WTC11 (cell line): ENCODE results near the gene SHQ1. TPM values are rescaled to one million over a fixed set of nuclear protein-coding genes. Genes with fewer than 3 reads are reported as not detected.
A peak's percentile ranks its signal among the peaks of the same experiment; 100 is the strongest.

ENCODE experiments used
- ATAC-seq: fragments of 200-7000 bp; cut with Tn5 transposase; 2 replicates; pipeline ENCODE4 v1.10.0; 2021; ENCODE audit warnings: mild to moderate bottlenecking, moderate library complexity
- CTCF ChIA-PET: fragments of 300-600 bp; sonication (Branson Sonifier 250); formaldehyde crosslinking; loops from one replicate; lab custom pipeline; 2021; ENCODE audit warnings: antibody characterized with exemption; lab: Charles Lee
- POLR2A ChIA-PET: fragments of 350-600 bp; sonication (Branson Sonifier 250); formaldehyde crosslinking; loops from one replicate; lab custom pipeline; 2021; ENCODE audit warnings: antibody characterized with exemption; lab: Charles Lee
- DNase-seq: peaks from one replicate; pipeline ENCODE4 v3.0.0; 2021; ENCODE audit warnings: low spot score
- H3K27ac Mint-ChIP-seq: 2 replicates; pipeline ENCODE4 v1.8.0; 2021; ENCODE audit warnings: mixed read lengths
- H3K27me3 Mint-ChIP-seq: 2 replicates; pipeline ENCODE4 v1.8.0; 2021; ENCODE audit warnings: low read depth, mild to moderate bottlenecking, moderate library complexity, mixed read lengths
- H3K36me3 Mint-ChIP-seq: 2 replicates; pipeline ENCODE4 v1.8.0; 2021; ENCODE audit warnings: mixed read lengths
- H3K4me1 Mint-ChIP-seq: 2 replicates; pipeline ENCODE4 v1.8.0; 2022; ENCODE audit warnings: mixed read lengths
- H3K4me3 Mint-ChIP-seq: 2 replicates; pipeline ENCODE4 v1.8.0; 2021; ENCODE audit warnings: mild to moderate bottlenecking, moderate library complexity, mixed read lengths
- H3K9me3 Mint-ChIP-seq: 2 replicates; pipeline ENCODE4 v1.8.0; 2021; ENCODE audit warnings: mixed read lengths
- CREM ChIP-seq: sonication (generic); formaldehyde crosslinking; IDR thresholded peaks from 2 replicates; pipeline ENCODE4 v1.8.1; 2022; ENCODE audit warnings: mild to moderate bottlenecking, missing genetic modification reagents, moderate library complexity
- FOXP1 ChIP-seq: sonication (generic); formaldehyde crosslinking; IDR thresholded peaks from 2 replicates; pipeline ENCODE4 v1.8.0; 2022; ENCODE audit warnings: missing genetic modification reagents, mild to moderate bottlenecking, moderate library complexity, borderline replicate concordance
- GRHL2 ChIP-seq: fragments of 250-450 bp; sonication (Bioruptor Pico); IDR thresholded peaks from 2 replicates; pipeline ENCODE4 v1.8.0; 2022; ENCODE audit warnings: mild to moderate bottlenecking, moderate library complexity; ENCODE audit not compliant: insufficient replicate concordance, severe bottlenecking
- PRRX2 ChIP-seq: fragments of 250-450 bp; sonication (Bioruptor Pico); IDR thresholded peaks from 2 replicates; pipeline ENCODE4 v1.8.0; 2021; ENCODE audit warnings: mild to moderate bottlenecking
- SP1 ChIP-seq: sonication (generic); formaldehyde crosslinking; conservative IDR thresholded peaks from 2 replicates; pipeline ENCODE4 v1.8.1; 2022; ENCODE audit warnings: missing genetic modification reagents
- TP53 ChIP-seq: sonication (generic); formaldehyde crosslinking; IDR thresholded peaks from 2 replicates; pipeline ENCODE4 v1.8.1; 2023; ENCODE audit warnings: mild to moderate bottlenecking, missing genetic modification reagents
- ZNF263 ChIP-seq: sonication (generic); formaldehyde crosslinking; IDR thresholded peaks from 2 replicates; pipeline ENCODE4 v1.8.1; 2022; ENCODE audit warnings: low read depth, mild to moderate bottlenecking, moderate library complexity, missing genetic modification reagents
- total RNA-seq: library from RNA; stranded (reverse); gene quantifications from 3 replicates; pipeline ENCODE4 v1.2.3, GENCODE V29; 2021
- TF ChIP-seq, protein P1 (sequence below): fragments of 250-450 bp; sonication (Bioruptor Pico); IDR thresholded peaks from 2 replicates; pipeline ENCODE4 v1.9.0; 2021; ENCODE audit warnings: mild to moderate bottlenecking, borderline replicate concordance
- TF ChIP-seq, protein P2 (sequence below): fragments of 200-600 bp; IDR thresholded peaks from 2 replicates; pipeline ENCODE4 v1.8.0; 2022; ENCODE audit warnings: antibody characterized with exemption
- TF ChIP-seq, protein P3 (sequence below): sonication (generic); formaldehyde crosslinking; IDR thresholded peaks from 2 replicates; pipeline ENCODE4 v1.8.0; 2022; ENCODE audit warnings: mild to moderate bottlenecking, missing genetic modification reagents
- TF ChIP-seq, protein P4 (sequence below): fragments of 250-450 bp; sonication (Bioruptor Pico); IDR thresholded peaks from 2 replicates; pipeline ENCODE4 v1.9.0; 2021; ENCODE audit warnings: mild to moderate bottlenecking
- TF ChIP-seq, protein P5 (sequence below): sonication (generic); formaldehyde crosslinking; IDR thresholded peaks from 2 replicates; pipeline ENCODE4 v1.8.1; 2022; ENCODE audit warnings: mild to moderate bottlenecking, moderate library complexity, missing genetic modification reagents
- TF ChIP-seq, protein P6 (sequence below): sonication (generic); formaldehyde crosslinking; IDR thresholded peaks from 2 replicates; pipeline ENCODE4 v1.8.1; 2022; ENCODE audit warnings: low read depth, missing genetic modification reagents, borderline replicate concordance

The SHQ1 gene
- total RNA-seq, 1 experiment from 2014 or later, result 29.1 TPM

DNA sequence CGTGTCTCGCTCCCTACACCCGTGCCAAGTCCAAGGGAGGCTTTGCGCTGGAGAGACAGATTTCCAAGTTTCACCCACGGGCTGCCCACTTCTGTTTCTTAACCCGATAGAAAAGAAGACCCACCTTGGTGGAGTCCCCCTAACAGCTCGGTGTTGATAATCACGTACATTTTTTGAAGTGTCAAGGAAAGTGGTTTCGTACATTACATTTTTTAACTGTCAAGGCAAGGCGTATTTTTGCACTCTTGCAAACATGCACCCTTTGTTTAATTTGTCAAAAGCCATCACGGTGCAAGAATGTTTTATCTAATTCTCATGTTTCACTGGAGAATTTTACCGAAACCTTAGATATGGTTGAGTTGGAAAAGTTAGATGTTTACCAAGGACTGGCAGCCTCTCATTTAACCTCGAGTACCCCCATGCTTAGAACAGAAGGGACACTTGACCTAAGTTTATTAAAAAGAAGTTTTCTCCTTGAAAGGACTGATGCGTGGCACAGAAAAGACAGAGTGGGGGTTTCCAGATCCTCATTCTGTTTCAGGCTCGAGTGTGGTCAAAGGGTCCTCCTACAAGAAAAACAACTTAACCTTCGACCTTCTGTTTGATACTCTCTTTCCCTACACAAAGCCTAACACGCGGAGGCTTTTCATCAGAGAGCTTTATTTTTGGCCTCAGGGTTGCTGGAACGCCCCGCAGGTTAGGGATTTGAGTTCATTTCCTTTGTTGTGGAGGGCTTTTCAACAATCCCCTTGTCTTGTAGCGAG, 40.5 kb upstream of the SHQ1 start:
- DNase-seq, result no peak
- peaks cover 65% of the 10 kb centered on the region for H3K27me3 Mint-ChIP-seq
- H3K9me3 Mint-ChIP-seq, result peaks cover 6% of the 10 kb centered on the region
- H3K36me3 Mint-ChIP-seq, result no peaks in the 10 kb centered on the region
- peaks cover 39% of the 10 kb centered on the region for H3K4me1 Mint-ChIP-seq
- TF ChIP-seq PRRX2 (no peak), ZNF263 (CRISPR knock-in tag) (no peak), FOXP1 (CRISPR knock-in tag) (no peak), CREM (CRISPR knock-in tag) (no peak), TP53 (no peak), SP1 (CRISPR knock-in tag) (no peak), GRHL2 (CRISPR knock-in tag) (no peak)
- TF ChIP-seq, protein P1, sequence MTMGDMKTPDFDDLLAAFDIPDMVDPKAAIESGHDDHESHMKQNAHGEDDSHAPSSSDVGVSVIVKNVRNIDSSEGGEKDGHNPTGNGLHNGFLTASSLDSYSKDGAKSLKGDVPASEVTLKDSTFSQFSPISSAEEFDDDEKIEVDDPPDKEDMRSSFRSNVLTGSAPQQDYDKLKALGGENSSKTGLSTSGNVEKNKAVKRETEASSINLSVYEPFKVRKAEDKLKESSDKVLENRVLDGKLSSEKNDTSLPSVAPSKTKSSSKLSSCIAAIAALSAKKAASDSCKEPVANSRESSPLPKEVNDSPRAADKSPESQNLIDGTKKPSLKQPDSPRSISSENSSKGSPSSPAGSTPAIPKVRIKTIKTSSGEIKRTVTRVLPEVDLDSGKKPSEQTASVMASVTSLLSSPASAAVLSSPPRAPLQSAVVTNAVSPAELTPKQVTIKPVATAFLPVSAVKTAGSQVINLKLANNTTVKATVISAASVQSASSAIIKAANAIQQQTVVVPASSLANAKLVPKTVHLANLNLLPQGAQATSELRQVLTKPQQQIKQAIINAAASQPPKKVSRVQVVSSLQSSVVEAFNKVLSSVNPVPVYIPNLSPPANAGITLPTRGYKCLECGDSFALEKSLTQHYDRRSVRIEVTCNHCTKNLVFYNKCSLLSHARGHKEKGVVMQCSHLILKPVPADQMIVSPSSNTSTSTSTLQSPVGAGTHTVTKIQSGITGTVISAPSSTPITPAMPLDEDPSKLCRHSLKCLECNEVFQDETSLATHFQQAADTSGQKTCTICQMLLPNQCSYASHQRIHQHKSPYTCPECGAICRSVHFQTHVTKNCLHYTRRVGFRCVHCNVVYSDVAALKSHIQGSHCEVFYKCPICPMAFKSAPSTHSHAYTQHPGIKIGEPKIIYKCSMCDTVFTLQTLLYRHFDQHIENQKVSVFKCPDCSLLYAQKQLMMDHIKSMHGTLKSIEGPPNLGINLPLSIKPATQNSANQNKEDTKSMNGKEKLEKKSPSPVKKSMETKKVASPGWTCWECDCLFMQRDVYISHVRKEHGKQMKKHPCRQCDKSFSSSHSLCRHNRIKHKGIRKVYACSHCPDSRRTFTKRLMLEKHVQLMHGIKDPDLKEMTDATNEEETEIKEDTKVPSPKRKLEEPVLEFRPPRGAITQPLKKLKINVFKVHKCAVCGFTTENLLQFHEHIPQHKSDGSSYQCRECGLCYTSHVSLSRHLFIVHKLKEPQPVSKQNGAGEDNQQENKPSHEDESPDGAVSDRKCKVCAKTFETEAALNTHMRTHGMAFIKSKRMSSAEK (CRISPR knock-in tag), result no peak
- TF ChIP-seq, protein P2, sequence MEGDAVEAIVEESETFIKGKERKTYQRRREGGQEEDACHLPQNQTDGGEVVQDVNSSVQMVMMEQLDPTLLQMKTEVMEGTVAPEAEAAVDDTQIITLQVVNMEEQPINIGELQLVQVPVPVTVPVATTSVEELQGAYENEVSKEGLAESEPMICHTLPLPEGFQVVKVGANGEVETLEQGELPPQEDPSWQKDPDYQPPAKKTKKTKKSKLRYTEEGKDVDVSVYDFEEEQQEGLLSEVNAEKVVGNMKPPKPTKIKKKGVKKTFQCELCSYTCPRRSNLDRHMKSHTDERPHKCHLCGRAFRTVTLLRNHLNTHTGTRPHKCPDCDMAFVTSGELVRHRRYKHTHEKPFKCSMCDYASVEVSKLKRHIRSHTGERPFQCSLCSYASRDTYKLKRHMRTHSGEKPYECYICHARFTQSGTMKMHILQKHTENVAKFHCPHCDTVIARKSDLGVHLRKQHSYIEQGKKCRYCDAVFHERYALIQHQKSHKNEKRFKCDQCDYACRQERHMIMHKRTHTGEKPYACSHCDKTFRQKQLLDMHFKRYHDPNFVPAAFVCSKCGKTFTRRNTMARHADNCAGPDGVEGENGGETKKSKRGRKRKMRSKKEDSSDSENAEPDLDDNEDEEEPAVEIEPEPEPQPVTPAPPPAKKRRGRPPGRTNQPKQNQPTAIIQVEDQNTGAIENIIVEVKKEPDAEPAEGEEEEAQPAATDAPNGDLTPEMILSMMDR, result no peak
- TF ChIP-seq, protein P3, sequence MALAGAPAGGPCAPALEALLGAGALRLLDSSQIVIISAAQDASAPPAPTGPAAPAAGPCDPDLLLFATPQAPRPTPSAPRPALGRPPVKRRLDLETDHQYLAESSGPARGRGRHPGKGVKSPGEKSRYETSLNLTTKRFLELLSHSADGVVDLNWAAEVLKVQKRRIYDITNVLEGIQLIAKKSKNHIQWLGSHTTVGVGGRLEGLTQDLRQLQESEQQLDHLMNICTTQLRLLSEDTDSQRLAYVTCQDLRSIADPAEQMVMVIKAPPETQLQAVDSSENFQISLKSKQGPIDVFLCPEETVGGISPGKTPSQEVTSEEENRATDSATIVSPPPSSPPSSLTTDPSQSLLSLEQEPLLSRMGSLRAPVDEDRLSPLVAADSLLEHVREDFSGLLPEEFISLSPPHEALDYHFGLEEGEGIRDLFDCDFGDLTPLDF (CRISPR knock-in tag), result no peak
- TF ChIP-seq, protein P4, sequence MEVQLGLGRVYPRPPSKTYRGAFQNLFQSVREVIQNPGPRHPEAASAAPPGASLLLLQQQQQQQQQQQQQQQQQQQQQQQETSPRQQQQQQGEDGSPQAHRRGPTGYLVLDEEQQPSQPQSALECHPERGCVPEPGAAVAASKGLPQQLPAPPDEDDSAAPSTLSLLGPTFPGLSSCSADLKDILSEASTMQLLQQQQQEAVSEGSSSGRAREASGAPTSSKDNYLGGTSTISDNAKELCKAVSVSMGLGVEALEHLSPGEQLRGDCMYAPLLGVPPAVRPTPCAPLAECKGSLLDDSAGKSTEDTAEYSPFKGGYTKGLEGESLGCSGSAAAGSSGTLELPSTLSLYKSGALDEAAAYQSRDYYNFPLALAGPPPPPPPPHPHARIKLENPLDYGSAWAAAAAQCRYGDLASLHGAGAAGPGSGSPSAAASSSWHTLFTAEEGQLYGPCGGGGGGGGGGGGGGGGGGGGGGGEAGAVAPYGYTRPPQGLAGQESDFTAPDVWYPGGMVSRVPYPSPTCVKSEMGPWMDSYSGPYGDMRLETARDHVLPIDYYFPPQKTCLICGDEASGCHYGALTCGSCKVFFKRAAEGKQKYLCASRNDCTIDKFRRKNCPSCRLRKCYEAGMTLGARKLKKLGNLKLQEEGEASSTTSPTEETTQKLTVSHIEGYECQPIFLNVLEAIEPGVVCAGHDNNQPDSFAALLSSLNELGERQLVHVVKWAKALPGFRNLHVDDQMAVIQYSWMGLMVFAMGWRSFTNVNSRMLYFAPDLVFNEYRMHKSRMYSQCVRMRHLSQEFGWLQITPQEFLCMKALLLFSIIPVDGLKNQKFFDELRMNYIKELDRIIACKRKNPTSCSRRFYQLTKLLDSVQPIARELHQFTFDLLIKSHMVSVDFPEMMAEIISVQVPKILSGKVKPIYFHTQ, result no peak
- TF ChIP-seq, protein P5, sequence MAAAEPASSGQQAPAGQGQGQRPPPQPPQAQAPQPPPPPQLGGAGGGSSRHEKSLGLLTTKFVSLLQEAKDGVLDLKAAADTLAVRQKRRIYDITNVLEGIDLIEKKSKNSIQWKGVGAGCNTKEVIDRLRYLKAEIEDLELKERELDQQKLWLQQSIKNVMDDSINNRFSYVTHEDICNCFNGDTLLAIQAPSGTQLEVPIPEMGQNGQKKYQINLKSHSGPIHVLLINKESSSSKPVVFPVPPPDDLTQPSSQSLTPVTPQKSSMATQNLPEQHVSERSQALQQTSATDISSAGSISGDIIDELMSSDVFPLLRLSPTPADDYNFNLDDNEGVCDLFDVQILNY (CRISPR knock-in tag), result no peak
- TF ChIP-seq, protein P6, sequence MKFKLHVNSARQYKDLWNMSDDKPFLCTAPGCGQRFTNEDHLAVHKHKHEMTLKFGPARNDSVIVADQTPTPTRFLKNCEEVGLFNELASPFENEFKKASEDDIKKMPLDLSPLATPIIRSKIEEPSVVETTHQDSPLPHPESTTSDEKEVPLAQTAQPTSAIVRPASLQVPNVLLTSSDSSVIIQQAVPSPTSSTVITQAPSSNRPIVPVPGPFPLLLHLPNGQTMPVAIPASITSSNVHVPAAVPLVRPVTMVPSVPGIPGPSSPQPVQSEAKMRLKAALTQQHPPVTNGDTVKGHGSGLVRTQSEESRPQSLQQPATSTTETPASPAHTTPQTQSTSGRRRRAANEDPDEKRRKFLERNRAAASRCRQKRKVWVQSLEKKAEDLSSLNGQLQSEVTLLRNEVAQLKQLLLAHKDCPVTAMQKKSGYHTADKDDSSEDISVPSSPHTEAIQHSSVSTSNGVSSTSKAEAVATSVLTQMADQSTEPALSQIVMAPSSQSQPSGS (CRISPR knock-in tag), result no peak
- H3K27ac Mint-ChIP-seq, result no peak overlapping the region
- ChIA-PET POLR2A (interaction anchor here (0.5 kb wide), 1 partner anchor 195 kb away, joined by 4 read pairs; no protein-coding TSS in a partner anchor), CTCF (interaction anchor here (0.6 to 1.9 kb wide), 6 partner anchors 37 to 821 kb away, joined by 3 to 5 read pairs (median 4); no protein-coding TSS in a partner anchor)
- peak overlapping the region; percentile 72 for H3K4me3 Mint-ChIP-seq
- ATAC-seq, result 0 out of 2 replicates have a peak, but pooled peaks have one; percentile 3
